GM18502 (cell line): ENCODE results near the gene CUX1.
"Not testable (repeated sequence)": the region's sequence is repeated elsewhere in the genome, so short reads cannot be mapped to it uniquely, and the experiment has no call there.

ENCODE experiments used
- ATAC-seq: cut with Tn5 transposase; IDR thresholded peaks from one replicate; pipeline ENCODE4 v1.9.1; 2021; ENCODE audit warnings: mild to moderate bottlenecking; ENCODE audit not compliant: unreplicated experiment, poor library complexity

CUX1 gene

DNA sequence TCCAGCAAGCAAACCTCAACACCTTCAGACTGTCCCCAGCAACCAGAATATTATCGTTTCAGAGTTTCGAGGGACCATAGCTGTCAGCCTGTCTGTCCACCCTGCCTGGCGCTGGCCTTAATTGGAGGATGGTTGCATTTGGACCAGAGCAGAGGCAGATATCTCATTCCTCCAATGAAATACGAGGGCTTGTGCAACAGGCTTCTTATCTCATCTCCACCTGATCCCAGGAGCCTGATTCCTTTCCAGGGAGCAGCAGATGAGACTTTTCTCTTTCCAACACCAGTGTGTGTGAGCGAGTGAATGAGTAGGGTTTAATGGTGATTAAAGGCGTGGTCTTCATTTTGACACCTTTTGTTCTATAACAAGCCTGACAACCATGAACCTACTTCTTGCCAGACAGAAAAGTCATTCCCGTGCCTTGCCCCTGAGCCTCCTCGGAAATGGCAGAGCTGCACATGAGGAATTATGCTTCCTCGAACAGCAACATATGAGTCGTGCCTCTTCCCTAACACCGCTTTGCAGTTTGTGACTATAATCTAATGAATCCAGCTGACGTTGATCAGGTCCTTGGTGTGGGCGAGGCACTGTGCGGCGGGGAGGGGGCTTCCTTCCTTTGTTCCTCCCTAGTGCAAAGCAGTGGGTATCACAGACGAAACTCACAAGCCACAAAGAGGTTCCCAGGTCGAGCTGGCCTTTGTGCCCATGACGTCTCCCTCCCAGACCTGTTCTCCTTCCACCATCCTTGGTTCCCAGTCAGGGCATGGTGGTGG lies 147.4 kb downstream of the CUX1 start:
- ATAC-seq = no peak

GRCh38 chr7:101968720-101969466 lies 151.5 kb downstream of the CUX1 start:
- ATAC-seq = no peak

- no peak for ATAC-seq
These were observed 152.7 kb downstream of the CUX1 start for GRCh38 chr7:101969997-101970585.

DNA sequence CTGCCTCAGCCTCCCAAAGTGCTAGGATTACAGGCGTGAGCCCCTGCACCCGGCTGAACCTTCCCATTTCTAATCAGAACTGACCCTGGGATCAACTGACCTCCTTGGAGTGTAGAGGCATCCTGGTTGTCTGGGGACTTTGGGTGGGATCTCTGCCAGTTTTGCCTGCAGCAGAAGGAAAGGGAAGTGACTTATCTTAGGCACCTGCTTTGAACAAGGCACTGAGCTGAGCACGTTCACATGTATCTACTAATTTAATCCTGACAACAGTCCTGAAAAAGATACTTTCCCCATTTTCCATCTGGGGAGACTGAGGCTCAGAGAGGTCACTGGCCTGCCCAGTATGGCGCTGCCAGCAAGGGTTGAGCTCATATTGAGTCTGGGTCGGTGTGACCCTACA lies 153.4 kb downstream of the CUX1 start:
- no peak for ATAC-seq

DNA sequence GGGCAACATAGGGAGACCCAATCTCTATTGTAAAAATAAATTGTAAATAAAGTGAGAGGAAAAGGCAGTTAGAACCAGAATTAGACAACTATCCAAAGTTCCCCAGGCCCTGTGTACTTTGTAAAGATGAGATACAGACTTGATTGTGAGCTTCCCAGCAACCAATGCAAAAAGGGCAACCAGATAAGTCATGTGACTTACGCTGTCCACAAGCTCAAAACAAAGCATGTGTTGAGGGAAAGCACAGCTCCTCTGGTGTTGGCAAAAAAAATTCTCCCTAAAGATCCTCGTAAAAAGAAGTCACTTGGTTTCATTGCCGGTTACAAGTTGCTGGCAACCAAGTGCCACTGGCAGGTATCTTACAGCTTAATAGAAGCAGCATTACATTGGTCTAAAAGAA lies 154.0 kb downstream of the CUX1 start:
- no peak for ATAC-seq

DNA sequence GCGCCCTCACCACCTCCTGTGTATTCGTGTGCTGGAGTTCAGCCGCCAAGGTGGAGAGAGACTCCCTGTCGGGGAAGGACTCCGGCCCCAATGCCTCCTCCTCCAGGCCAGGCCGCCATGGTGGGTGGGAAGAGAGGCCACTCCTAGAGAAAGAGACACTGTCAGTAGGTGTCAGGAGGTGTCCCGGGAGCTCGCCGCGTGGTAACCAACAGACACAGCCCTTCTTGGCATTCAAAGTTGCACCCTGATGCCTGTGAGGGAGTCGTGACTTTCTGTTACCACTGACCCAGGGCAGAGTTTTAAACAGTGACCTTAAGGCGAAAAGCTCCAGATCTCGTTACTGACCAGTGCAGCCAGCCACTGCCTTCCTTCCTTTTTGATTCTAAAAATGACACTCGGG lies 155.2 kb downstream of the CUX1 start:
- ATAC-seq = no peak

DNA sequence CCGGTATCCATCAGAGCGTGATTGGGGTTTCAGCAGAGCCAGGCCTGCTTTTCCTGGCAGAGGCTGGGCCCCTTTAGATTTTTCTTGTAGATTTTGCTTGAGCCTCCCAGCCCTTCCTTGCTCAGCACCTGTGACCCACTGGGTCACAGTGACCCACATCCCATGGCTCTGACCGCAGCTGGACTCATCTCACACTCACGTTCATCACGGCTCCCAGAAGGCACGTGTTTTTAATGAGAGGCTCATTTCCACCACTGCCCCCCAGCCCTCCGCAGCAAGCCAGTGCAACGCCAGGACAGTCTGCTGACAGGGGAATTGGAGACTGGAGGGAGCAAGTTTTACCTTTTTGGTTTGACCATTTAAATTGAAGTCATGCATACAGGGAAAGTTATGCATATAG lies 155.7 kb downstream of the CUX1 start:
- no peak for ATAC-seq

- ATAC-seq = no peak
These were observed 157.0 kb downstream of the CUX1 start for GRCh38 chr7:101974393-101974792.

DNA sequence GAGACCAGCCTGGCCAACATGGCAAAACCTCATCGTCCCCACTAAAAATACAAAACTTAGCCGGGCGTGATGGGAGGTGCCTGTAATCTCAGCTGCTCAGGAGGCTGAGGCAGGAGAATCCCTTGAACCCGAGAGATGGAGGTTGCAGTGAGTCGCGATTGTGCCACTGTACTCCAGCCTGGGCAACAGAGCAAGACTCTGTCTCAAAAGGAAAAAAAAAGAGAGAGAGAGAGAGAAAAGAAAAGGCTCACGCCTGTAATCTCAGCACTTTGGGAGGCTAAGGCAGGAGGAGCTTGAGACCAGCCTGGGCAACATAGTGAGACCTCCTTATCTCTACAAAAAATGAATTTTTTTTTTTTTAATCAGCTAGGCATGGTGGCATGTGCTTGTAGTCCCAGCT lies 157.6 kb downstream of the CUX1 start:
- ATAC-seq = no peak

DNA sequence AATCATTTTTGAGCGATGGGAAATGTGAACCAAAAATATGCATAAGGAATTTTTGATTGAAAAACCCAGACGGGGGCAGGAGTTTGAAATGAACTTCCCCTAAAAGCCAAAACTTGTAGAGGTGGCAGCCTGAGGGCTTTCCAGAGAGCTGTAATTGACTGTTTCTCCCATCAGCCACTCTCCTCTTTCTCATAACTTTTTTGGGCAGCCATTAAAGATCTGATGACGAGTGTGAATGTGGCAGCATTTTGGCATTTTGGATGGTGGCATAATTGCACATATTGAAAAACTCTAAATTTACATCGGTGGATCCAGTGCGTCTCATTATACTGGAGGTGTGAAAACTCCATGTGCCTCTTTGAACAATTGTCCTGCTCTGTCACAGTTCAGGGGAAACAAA lies 159.0 kb downstream of the CUX1 start:
- ATAC-seq = no peak

- no peak for ATAC-seq
These were observed 159.8 kb downstream of the CUX1 start for GRCh38 chr7:101977249-101977648.

GRCh38 chr7:101978683-101979082 lies 161.3 kb downstream of the CUX1 start:
- ATAC-seq = no peak

GRCh38 chr7:101983147-101983811 lies 165.9 kb downstream of the CUX1 start:
- no peak for ATAC-seq

DNA sequence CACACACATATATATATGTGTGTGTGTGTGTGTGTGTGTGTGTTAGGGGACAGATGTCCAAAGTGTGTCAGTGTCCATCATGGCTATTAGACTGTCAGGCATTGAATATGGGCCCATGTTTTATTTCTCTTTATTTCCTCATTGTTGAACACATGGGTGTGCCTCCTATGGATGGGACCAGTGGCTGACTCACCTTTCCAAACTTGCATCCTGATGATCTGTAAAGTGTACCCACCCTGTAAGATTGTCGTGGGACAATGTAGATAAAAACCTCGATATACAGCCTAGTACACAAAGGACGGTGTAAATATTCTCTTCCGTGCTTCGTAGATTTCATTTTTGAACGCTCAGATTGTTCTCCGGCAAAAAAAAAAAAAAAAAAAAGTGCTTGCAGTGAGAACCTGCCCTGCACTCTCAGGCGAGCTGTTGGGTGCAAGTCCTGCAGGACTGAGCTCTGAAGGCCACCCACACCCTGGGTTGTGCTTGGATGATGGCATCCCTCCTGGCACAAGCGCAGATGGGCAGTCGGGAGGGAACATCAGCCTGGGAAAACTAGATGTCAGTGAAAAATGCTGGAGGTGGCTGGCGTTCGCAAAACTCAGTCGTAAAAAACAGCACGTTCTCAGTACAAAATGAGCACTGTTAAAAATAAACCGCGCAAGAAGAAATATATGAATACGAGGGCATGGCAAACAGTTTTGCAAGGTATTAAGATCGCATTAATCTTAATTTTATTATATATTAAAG lies 166.9 kb downstream of the CUX1 start:
- ATAC-seq = no peak

DNA sequence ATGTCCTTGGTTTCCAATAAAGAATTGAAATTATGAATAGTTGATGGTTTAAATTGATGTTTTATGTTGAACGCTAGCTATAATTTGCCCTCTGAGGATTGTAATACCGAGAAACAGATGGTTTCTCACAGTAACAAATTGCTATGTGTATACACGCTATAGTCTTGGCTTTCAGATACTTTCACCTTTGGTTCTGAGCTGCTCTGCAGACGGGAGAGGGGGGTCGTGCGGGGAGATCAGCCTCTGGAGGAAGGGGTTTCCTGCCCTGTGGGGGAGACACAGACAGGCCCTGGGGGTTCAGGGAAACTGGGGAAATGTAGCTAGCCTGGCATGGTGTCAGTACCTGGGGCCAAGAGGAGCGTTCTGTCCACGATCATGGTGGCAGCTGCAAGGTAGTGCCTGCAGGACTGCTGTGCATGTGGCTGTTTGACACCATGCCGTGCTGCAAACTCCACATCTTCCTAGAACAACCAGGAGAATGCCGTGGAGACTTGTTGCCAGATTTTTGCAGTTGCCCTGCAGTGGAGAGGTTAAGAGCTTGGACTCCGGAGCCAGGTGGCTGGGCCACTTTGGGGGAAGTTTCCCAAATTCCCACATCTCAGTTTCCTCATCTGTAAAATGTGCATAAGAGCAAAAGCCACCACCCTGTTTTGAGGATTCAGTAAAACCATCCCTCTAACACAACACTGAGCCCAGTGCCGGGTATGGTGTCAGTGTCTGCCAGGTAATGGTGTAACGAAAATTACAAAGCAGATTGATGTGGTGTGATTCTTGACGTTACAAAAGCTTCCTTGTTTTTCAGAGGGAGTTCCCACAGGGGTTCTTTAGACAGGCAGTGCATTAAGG lies 167.9 kb downstream of the CUX1 start:
- ATAC-seq = no peak

GRCh38 chr7:101985903-101986734 lies 168.7 kb downstream of the CUX1 start:
- ATAC-seq = no peak

DNA sequence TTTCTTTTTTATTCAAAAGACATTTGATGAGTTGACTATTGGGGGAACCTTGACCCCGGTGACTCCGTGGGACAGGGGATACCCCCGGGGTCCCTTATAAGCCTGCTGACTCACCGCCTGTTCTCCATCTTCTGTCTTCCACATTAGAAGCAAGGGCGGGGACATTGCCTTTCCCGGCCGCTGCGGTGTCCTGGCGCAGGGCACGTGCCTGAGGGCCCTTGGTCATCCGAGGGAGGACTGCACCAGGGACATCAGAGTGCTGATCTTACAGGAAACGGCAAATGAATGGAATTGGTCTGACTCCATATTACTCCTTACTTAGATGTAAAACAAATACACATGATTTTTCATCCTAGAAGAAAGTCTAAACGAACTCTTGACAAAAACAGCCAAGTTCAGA lies 170.1 kb downstream of the CUX1 start:
- no peak for ATAC-seq

DNA sequence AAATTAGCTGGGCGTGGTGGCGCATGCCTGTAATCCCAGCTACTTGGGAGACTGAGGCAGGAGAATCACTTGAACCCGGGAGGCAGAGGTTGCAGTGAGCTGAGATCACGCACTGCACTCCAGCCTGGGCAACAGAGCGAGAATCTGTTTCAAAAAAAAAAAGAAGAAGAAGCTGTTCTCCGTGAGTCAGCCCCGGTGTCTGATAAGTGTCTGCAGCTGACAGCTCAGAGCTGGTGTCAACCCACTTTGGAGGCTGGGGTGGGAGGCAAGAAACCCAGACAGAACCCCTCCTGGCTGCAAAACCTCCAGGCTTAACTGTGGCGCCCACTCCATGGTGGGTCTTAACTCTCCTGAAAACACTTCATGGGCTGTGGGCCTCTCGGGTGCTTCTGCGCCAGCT lies 170.6 kb downstream of the CUX1 start:
- not testable (repeated sequence) for ATAC-seq

DNA sequence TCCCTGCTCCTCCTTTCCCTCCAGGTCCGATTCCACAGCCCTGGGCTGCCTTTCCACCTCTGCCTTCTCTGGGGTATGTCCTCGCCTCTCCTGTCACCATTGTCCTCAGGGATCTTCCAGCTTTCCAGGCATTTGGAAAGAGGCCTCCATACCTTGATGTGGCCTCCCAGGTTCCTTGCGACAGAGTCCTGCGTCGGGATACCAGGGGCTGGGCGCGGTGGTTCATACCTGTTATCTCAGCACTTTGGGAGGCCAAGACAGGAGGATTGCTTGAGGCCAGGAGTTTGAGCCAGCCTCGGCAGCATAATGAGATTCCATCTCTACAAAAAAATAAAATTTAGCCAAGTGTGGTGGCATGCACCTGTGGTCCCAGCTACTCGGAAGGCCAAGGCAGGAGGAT lies 171.1 kb downstream of the CUX1 start:
- no peak for ATAC-seq
